PFSK-1 (cell line): ENCODE measurements around the gene ZFPM1.

Experiments
- FOXP2 ChIP-seq: optimal IDR thresholded peaks from 2 replicates; pipeline ENCODE3; 2011; ENCODE audit warnings: borderline replicate concordance, control low read depth, inconsistent platforms; ENCODE audit not compliant: insufficient read depth; ENCODE audit errors: extremely low read length, extremely low read depth
- POLR2AphosphoS5 ChIP-seq: IDR thresholded peaks from 2 replicates; pipeline ENCODE4 v1.6.1; 2012; ENCODE audit warnings: low read depth, mild to moderate bottlenecking, control low read depth, low read length, moderate library complexity
- REST ChIP-seq, 2 experiments: IDR thresholded peaks; 2 replicates each; pipeline versions ENCODE4 v1.6.1 to v1.8.0; 2011 to 2012; ENCODE audit warnings: low read depth in 2 of 2, low read length in 2 of 2, control low read depth in 1 of 2, inconsistent platforms in 1 of 2, mild to moderate bottlenecking in 1 of 2, moderate library complexity in 1 of 2; ENCODE audit not compliant: insufficient read depth in 1 of 2
- SIN3A ChIP-seq: IDR thresholded peaks from 2 replicates; pipeline ENCODE4 v1.6.1; 2012; ENCODE audit warnings: mild to moderate bottlenecking, low read length, moderate library complexity, borderline replicate concordance; ENCODE audit not compliant: insufficient read depth
- TAF1 ChIP-seq: IDR thresholded peaks from 2 replicates; pipeline ENCODE4 v1.6.1; 2012; ENCODE audit warnings: low read length, control low read depth, borderline replicate concordance; ENCODE audit not compliant: insufficient read depth

Gene ZFPM1

GRCh38 chr16:88446736-88447135, 6.3 kb upstream of the ZFPM1 start:
- no peak for TF ChIP-seq TAF1
- TF ChIP-seq FOXP2, result no peak
- no peak for TF ChIP-seq SIN3A
- no peak for TF ChIP-seq REST (IDR thresholded peaks at IDR 0.05; ENCODE audit: insufficient read depth in 1 of 2, low read depth in 2 of 2, low read length in 2 of 2)
- TF ChIP-seq POLR2AphosphoS5, result no peak

GRCh38 chr16:88447881-88448280, 5.2 kb upstream of the ZFPM1 start:
- TF ChIP-seq SIN3A (no peak), FOXP2 (no peak), POLR2AphosphoS5 (no peak), REST (IDR thresholded peaks at IDR 0.05; ENCODE audit: insufficient read depth in 1 of 2, low read depth in 2 of 2, low read length in 2 of 2) (no peak), TAF1 (no peak)

GRCh38 chr16:88448461-88449266, 4.4 kb upstream of the ZFPM1 start:
- TF ChIP-seq POLR2AphosphoS5 (no peak), FOXP2 (no peak), REST (IDR thresholded peaks at IDR 0.05; ENCODE audit: insufficient read depth in 1 of 2, low read depth in 2 of 2, low read length in 2 of 2) (no peak), SIN3A (no peak), TAF1 (no peak)

- TF ChIP-seq TAF1, result no peak
- no peak for TF ChIP-seq FOXP2
- TF ChIP-seq SIN3A, result no peak
- TF ChIP-seq REST (IDR thresholded peaks at IDR 0.05; ENCODE audit: insufficient read depth in 1 of 2, low read depth in 2 of 2, low read length in 2 of 2), result no peak
- TF ChIP-seq POLR2AphosphoS5, result no peak
Observed at GRCh38 chr16:88449267-88449561, 3.9 kb upstream of the ZFPM1 start.
